K562 (cell line): ENCODE measurements around the gene GOSR1. TPM values are rescaled to one million over a fixed set of nuclear protein-coding genes. Genes with fewer than 3 reads are reported as not detected.

Experiments used
- ASH1L ChIP-seq: fragments of 450-650 bp; IDR thresholded peaks from 2 replicates; pipeline ENCODE4 v1.6.1; 2018; ENCODE audit warnings: borderline replicate concordance, mild to moderate bottlenecking, low read depth; ENCODE audit not compliant: partially characterized antibody
- CLOCK ChIP-seq: fragments of 250-450 bp; sonication (Bioruptor Pico); IDR thresholded peaks from 2 replicates; pipeline ENCODE4 v1.4.0; 2020; ENCODE audit warnings: mild to moderate bottlenecking, moderate library complexity, borderline replicate concordance
- DIDO1 ChIP-seq: fragments of 450-650 bp; IDR thresholded peaks from 2 replicates; pipeline ENCODE4 v1.6.1; 2016; ENCODE audit warnings: low read depth, missing biosample characterization, missing genetic modification characterization
- EGR1 ChIP-seq: fragments of 450-650 bp; conservative IDR thresholded peaks from 2 replicates; pipeline ENCODE4 v1.6.1; 2017; ENCODE audit warnings: mild to moderate bottlenecking
- KAT8 ChIP-seq: fragments of 450-650 bp; IDR thresholded peaks from 2 replicates; pipeline ENCODE4 v1.6.1; 2016; ENCODE audit warnings: low read depth, mild to moderate bottlenecking
- POLR2AphosphoS5 ChIP-seq: IDR thresholded peaks from 2 replicates; pipeline ENCODE4 v1.6.1; 2011; ENCODE audit warnings: mild to moderate bottlenecking, low read depth, low read length, moderate library complexity; ENCODE audit not compliant: control insufficient read depth, insufficient read depth
- SMAD3 ChIP-seq: fragments of 450-650 bp; formaldehyde crosslinking; conservative IDR thresholded peaks from 2 replicates; pipeline ENCODE4 v1.4.0; 2020; ENCODE audit warnings: mild to moderate bottlenecking
- SMARCB1 ChIP-seq: IDR thresholded peaks from 2 replicates; pipeline ENCODE4 v1.6.1; 2011; ENCODE audit warnings: improper control_type of control experiment, low read depth; ENCODE audit not compliant: insufficient read length
- SP2 ChIP-seq: IDR thresholded peaks from 2 replicates; pipeline ENCODE4 v1.6.1; 2011; ENCODE audit warnings: mild to moderate bottlenecking, low read depth, low read length, moderate library complexity; ENCODE audit not compliant: poor library complexity, severe bottlenecking; ENCODE audit errors: extremely low read depth
- SUPT5H ChIP-seq: fragments of 450-650 bp; IDR thresholded peaks from 2 replicates; pipeline ENCODE4 v1.6.1; 2016
- TBL1XR1 ChIP-seq, 2 experiments: IDR thresholded peaks; 2 replicates each; pipeline ENCODE4 v1.6.1; 2012; ENCODE audit warnings: improper control_type of control experiment in 2 of 2, low read length in 2 of 2, mild to moderate bottlenecking in 1 of 2
- ZNF316 ChIP-seq: fragments of 450-650 bp; IDR thresholded peaks from 2 replicates; pipeline ENCODE4 v1.6.1; 2016
- ZNF384 ChIP-seq: IDR thresholded peaks from 2 replicates; pipeline ENCODE4 v1.6.1; 2012; ENCODE audit warnings: low read depth, low read length, improper control_type of control experiment
- polyA plus RNA-seq, 8 experiments: library from polyadenylated mRNA; depleted of rRNA in 4 of 8; stranded (reverse) in 5 of 8; unstranded in 3 of 8; fragments of >200 nt; fragmentation: Nextera tagmentation in 2 of 8; fragmentation: Illumina TruSeq in 1 of 8; extraction: Ambion mirVana in 2 of 8; extraction: Trizol in 1 of 8; gene quantifications; 2 replicates each; pipeline versions ENCODE4 v1.2.1 to v1.2.3, GENCODE V29; 2011 to 2014; ENCODE audit warnings: inconsistent platforms in 1 of 8, missing spikeins in 1 of 8
- total RNA-seq, 7 experiments: library from RNA; depleted of rRNA in 6 of 7; stranded (reverse); fragments of >200 nt in 6 of 7; fragmentation: Illumina TruSeq in 2 of 7; extraction: Trizol in 2 of 7; gene quantifications; 2 replicates each; pipeline versions ENCODE4 v1.2.1 to v1.2.3, GENCODE V29; 2011 to 2021; ENCODE audit warnings: low replicate concordance in 1 of 7
- TF ChIP-seq, protein P1 (sequence below): fragments of 150-350 bp; conservative IDR thresholded peaks from 2 replicates; pipeline ENCODE4 v1.6.1; 2014; ENCODE audit warnings: low read length
- TF ChIP-seq, protein P2 (sequence below): IDR thresholded peaks from 2 replicates; pipeline ENCODE4 v1.6.1; 2012; ENCODE audit warnings: low read depth, low read length, improper control_type of control experiment, borderline replicate concordance

Gene GOSR1
- total and polyA plus RNA-seq, 9 of the 15 experiments (the other 6 are each of a cell fraction or from before 2014, with no cell fraction given) = 17.6 to 95.5 (median 33.3) TPM

DNA sequence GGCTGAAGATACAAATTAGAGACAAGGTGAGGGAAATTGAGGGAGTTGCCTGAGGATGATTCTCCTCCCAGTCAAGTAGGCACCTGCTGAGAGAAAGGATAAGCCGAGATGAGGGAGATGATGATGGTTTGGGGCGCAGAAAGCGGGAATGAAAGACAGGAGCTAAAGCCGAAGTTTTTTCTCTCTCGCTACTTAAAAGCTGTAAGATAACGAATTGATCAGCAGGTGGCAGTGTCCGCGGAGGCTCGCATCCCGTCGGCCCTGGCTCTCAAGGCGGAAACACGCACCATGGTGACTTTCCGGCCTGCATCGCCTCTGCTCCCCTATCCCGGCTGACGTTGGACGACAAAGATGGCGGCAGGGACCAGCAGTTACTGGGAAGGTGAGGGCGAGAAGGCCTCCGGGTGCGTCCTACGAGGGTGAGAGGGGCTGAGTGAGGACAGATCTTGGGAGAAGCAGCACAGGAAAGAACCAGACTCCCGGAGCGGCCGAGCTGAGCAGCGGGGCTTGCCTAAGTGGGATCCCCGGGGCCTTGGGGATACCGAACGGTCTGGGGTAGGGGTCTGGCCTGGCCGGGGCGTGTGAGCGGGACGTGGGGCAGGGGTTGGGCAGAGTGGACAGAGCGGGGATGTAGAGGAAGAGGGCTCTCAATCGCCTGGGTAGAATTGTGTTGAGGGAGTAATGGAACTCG lies at the start of gene GOSR1 (continued):
- no peak for TF ChIP-seq CLOCK (CRISPR knock-in tag)
- no peak for TF ChIP-seq ASH1L
- TF ChIP-seq, protein P1, sequence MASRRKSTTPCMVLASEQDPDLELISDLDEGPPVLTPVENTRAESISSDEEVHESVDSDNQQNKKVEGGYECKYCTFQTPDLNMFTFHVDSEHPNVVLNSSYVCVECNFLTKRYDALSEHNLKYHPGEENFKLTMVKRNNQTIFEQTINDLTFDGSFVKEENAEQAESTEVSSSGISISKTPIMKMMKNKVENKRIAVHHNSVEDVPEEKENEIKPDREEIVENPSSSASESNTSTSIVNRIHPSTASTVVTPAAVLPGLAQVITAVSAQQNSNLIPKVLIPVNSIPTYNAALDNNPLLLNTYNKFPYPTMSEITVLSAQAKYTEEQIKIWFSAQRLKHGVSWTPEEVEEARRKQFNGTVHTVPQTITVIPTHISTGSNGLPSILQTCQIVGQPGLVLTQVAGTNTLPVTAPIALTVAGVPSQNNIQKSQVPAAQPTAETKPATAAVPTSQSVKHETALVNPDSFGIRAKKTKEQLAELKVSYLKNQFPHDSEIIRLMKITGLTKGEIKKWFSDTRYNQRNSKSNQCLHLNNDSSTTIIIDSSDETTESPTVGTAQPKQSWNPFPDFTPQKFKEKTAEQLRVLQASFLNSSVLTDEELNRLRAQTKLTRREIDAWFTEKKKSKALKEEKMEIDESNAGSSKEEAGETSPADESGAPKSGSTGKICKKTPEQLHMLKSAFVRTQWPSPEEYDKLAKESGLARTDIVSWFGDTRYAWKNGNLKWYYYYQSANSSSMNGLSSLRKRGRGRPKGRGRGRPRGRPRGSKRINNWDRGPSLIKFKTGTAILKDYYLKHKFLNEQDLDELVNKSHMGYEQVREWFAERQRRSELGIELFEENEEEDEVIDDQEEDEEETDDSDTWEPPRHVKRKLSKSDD = peak; percentile 74; the same call in 1 of the 2 replicates
- peak; percentile 98 for TF ChIP-seq SUPT5H
- TF ChIP-seq SMARCB1 = no peak
- TF ChIP-seq POLR2AphosphoS5 = peak; percentile 96
- peak; percentile 66 for TF ChIP-seq SP2
- TF ChIP-seq KAT8 = no peak
- 0 out of 2 replicates have a peak, but pooled peaks have one; percentile 1 for TF ChIP-seq DIDO1 (tag)
- TF ChIP-seq SMAD3 (CRISPR knock-in tag) = no peak
- TF ChIP-seq EGR1 = no peak
- TF ChIP-seq ZNF384 = peak; percentile 64; the same call in 1 of the 2 replicates
- no peak; the same call in 1 of the 2 replicates for TF ChIP-seq ZNF316
- TF ChIP-seq TBL1XR1 (IDR thresholded peaks at IDR 0.05; ENCODE audit: low read length in 2 of 2) = peak in 1 of 2 experiments; percentile 16; a peak in 1 of 4 replicates
- TF ChIP-seq, protein P2, sequence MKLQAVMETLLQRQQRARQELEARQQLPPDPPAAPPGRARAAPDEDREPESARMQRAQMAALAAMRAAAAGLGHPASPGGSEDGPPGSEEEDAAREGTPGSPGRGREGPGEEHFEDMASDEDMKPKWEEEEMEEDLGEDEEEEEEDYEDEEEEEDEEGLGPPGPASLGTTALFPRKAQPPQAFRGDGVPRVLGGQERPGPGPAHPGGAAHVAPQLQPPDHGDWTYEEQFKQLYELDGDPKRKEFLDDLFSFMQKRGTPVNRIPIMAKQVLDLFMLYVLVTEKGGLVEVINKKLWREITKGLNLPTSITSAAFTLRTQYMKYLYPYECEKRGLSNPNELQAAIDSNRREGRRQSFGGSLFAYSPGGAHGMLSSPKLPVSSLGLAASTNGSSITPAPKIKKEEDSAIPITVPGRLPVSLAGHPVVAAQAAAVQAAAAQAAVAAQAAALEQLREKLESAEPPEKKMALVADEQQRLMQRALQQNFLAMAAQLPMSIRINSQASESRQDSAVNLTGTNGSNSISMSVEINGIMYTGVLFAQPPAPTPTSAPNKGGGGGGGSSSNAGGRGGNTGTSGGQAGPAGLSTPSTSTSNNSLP = no peak
